ENCODE results near the gene ATAD3C. TPM values are rescaled to one million over a fixed set of nuclear protein-coding genes. Genes with fewer than 3 reads are reported as not detected.
"Not testable (repeated sequence)": the region's sequence is repeated elsewhere in the genome, so short reads cannot be mapped to it uniquely, and the experiment has no call there.

ATAD3C gene
- total and polyA plus RNA-seq, 2 donors (not counting 1 experiment from before 2014, with no cell fraction given) = 0.17 TPM; not detected in 1

DNA sequence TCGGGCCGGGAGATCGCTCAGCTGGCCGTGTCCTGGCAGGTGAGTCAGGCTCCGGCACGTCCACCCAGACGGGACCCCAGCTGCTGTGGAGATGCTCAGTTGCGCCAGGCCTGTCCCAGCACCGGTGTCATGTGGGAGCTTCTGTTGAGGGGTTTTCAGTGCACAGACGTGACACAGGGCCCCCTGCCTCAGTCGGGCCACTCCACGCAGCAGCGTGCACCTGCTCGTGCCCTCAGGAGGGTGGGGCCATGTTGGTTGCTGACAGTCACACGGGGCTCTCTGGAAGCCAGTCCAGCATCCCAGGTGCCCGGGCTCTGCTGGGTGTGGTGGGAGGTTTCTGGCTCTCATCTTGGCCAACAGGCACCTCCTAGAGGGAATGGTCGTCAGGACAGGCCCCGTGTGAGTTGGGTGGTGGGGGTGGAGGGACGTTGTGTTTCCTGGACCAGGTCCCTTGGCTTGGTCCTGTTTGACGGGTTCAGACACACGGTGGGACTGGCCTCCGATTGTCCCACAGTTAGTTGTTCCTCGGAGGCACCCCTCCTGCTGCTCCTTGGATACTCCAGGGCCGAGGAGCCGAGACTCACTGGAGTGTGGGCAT lies 41.2 kb downstream of the ATAD3C start:
- Histone ChIP-seq H3K4me2 (ENCODE audit: extremely low read depth, insufficient read depth, low read length) (no peak overlapping the region), H3K27me3 (ENCODE audit: control insufficient read depth, insufficient read depth, low read length) (no peaks in the 10 kb centered on the region), H3K36me3 (ENCODE audit: control insufficient read depth, insufficient read depth, low read length) (peaks cover 20% of the 10 kb centered on the region), H3K4me3 (replicated peaks in 1 of 4; ENCODE audit: control extremely low read depth in 1 of 4, insufficient read depth in 1 of 4, low read depth in 3 of 4, low read length in 4 of 4) (no peak overlapping the region), H3K27ac (ENCODE audit: insufficient read depth, low read length) (no peak overlapping the region), H3K9me3 (ENCODE audit: control insufficient read depth, insufficient read depth, low read depth, low read length) (no peaks in the 10 kb centered on the region), H3K9ac (ENCODE audit: insufficient read depth, low read length) (no peak overlapping the region), H4K20me1 (ENCODE audit: control insufficient read depth, extremely low read depth, insufficient read depth, low read length) (no peaks in the 10 kb centered on the region), H3K4me1 (ENCODE audit: control insufficient read depth, extremely low read depth, insufficient read depth, low read length) (no peaks in the 10 kb centered on the region), H3K79me2 (ENCODE audit: control insufficient read depth, insufficient read depth, low read length) (no peaks in the 10 kb centered on the region), H2AFZ (ENCODE audit: low read length) (no peak overlapping the region)
- TF ChIP-seq, protein P1, sequence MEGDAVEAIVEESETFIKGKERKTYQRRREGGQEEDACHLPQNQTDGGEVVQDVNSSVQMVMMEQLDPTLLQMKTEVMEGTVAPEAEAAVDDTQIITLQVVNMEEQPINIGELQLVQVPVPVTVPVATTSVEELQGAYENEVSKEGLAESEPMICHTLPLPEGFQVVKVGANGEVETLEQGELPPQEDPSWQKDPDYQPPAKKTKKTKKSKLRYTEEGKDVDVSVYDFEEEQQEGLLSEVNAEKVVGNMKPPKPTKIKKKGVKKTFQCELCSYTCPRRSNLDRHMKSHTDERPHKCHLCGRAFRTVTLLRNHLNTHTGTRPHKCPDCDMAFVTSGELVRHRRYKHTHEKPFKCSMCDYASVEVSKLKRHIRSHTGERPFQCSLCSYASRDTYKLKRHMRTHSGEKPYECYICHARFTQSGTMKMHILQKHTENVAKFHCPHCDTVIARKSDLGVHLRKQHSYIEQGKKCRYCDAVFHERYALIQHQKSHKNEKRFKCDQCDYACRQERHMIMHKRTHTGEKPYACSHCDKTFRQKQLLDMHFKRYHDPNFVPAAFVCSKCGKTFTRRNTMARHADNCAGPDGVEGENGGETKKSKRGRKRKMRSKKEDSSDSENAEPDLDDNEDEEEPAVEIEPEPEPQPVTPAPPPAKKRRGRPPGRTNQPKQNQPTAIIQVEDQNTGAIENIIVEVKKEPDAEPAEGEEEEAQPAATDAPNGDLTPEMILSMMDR (conservative IDR thresholded peaks at IDR 0.05 in 1 of 2, IDR thresholded peaks at IDR 0.05 in 1 of 2; ENCODE audit: low read depth in 1 of 2, low read length in 2 of 2) = no peak
- no peak for TF ChIP-seq EZH2 (IDR thresholded peaks at IDR 0.05; ENCODE audit: low read length, missing control alignments)
- DNase-seq (ENCODE audit: low read depth in 2 of 2) = no peak

DNA sequence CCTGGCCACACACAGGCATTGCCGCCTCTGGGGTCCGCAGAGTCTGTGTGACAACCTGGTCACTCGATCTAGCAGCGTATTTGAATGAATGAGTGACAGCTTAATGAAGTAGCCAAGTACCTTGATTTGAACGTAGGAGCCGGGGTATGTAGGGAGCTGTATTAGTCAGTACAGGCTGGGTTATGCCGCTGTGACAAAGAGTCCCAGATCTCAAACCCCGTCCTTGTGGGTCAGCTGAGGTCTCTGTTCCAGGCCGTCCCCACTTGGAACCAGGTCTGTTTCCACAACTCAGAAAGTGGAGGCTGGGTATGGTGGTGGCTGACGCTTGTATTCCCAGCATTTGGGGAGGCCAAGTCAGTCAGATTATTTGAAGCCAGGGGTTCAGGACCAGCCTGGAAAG lies 42.1 kb downstream of the ATAD3C start:
- H3K27me3 ChIP-seq (ENCODE audit: control insufficient read depth, insufficient read depth, low read length) = no peaks in the 10 kb centered on the region
- peaks cover 22% of the 10 kb centered on the region for H3K36me3 ChIP-seq (ENCODE audit: control insufficient read depth, insufficient read depth, low read length)
- DNase-seq (ENCODE audit: low read depth in 2 of 2) = no peak
- H3K4me1 ChIP-seq (ENCODE audit: control insufficient read depth, extremely low read depth, insufficient read depth, low read length) = no peaks in the 10 kb centered on the region
- H3K4me3 ChIP-seq (replicated peaks in 1 of 4; ENCODE audit: control extremely low read depth in 1 of 4, insufficient read depth in 1 of 4, low read depth in 3 of 4, low read length in 4 of 4) = no peak overlapping the region
- H3K79me2 ChIP-seq (ENCODE audit: control insufficient read depth, insufficient read depth, low read length) = no peaks in the 10 kb centered on the region
- H4K20me1 ChIP-seq (ENCODE audit: control insufficient read depth, extremely low read depth, insufficient read depth, low read length) = no peaks in the 10 kb centered on the region
- no peaks in the 10 kb centered on the region for H3K9me3 ChIP-seq (ENCODE audit: control insufficient read depth, insufficient read depth, low read depth, low read length)
- H3K9ac ChIP-seq (ENCODE audit: insufficient read depth, low read length) = no peak overlapping the region
- TF ChIP-seq EZH2 (IDR thresholded peaks at IDR 0.05; ENCODE audit: low read length, missing control alignments) = no peak
- TF ChIP-seq, protein P1 (conservative IDR thresholded peaks at IDR 0.05 in 1 of 2, IDR thresholded peaks at IDR 0.05 in 1 of 2; ENCODE audit: low read depth in 1 of 2, low read length in 2 of 2) = no peak
- no peak overlapping the region for H3K4me2 ChIP-seq (ENCODE audit: extremely low read depth, insufficient read depth, low read length)
- H2AFZ ChIP-seq (ENCODE audit: low read length) = no peak overlapping the region
- H3K27ac ChIP-seq (ENCODE audit: insufficient read depth, low read length) = no peak overlapping the region

DNA sequence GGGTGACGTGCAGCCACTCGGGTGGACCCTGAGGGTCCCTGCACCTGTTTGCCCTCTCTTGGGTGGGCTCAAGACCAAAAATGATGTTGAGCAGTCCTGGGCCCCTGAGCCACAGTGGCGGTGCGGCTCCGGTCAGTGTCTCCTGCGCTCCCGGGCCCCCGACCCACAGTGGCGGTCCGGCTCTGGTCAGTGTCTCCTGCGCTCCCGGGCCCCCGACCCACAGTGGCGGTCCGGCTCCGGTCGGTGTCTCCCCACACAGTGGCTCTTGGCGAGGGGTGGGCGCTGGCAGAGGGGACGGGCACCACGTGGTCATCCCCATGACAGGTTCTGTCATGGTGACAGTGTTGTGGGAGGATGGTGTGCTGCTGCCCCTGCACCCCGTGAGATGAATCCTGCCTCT lies 44.8 kb downstream of the ATAD3C start:
- not testable (repeated sequence) for H3K4me3 ChIP-seq (replicated peaks in 1 of 4; ENCODE audit: control extremely low read depth in 1 of 4, insufficient read depth in 1 of 4, low read depth in 3 of 4, low read length in 4 of 4); H3K27me3 ChIP-seq (ENCODE audit: control insufficient read depth, insufficient read depth, low read length); H3K9me3 ChIP-seq (ENCODE audit: control insufficient read depth, insufficient read depth, low read depth, low read length); H3K9ac ChIP-seq (ENCODE audit: insufficient read depth, low read length); H4K20me1 ChIP-seq (ENCODE audit: control insufficient read depth, extremely low read depth, insufficient read depth, low read length); H3K4me2 ChIP-seq (ENCODE audit: extremely low read depth, insufficient read depth, low read length); H3K27ac ChIP-seq (ENCODE audit: insufficient read depth, low read length); H2AFZ ChIP-seq (ENCODE audit: low read length); H3K4me1 ChIP-seq (ENCODE audit: control insufficient read depth, extremely low read depth, insufficient read depth, low read length); DNase-seq (ENCODE audit: low read depth in 2 of 2); H3K79me2 ChIP-seq (ENCODE audit: control insufficient read depth, insufficient read depth, low read length)
- H3K36me3 ChIP-seq (ENCODE audit: control insufficient read depth, insufficient read depth, low read length) = peaks cover 18% of the 10 kb centered on the region

DNA sequence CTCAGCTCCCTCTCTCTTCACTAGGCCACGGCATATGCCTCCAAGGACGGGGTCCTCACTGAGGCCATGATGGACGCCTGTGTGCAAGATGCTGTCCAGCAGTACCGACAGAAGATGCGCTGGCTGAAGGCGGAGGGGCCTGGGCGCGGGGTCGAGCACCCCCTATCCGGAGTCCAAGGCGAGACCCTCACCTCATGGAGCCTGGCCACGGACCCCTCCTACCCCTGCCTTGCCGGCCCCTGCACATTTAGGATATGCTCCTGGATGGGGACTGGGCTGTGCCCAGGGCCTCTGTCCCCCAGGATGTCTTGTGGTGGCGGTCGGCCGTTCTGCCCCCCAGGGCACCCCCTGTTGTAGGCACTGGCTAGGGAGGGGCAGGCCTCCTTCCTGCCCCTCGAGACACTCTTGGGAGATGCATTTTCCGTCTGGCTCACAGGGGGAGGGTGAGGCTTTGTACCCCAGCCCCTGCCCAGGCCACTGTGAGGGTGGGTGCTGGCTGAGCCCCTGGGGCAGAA lies 46.0 kb downstream of the ATAD3C start:
- not testable (repeated sequence) for H4K20me1 ChIP-seq (ENCODE audit: control insufficient read depth, extremely low read depth, insufficient read depth, low read length); H3K4me2 ChIP-seq (ENCODE audit: extremely low read depth, insufficient read depth, low read length); H3K9ac ChIP-seq (ENCODE audit: insufficient read depth, low read length); H3K9me3 ChIP-seq (ENCODE audit: control insufficient read depth, insufficient read depth, low read depth, low read length); H3K27ac ChIP-seq (ENCODE audit: insufficient read depth, low read length); H2AFZ ChIP-seq (ENCODE audit: low read length); DNase-seq (ENCODE audit: low read depth in 2 of 2); H3K79me2 ChIP-seq (ENCODE audit: control insufficient read depth, insufficient read depth, low read length); H3K4me1 ChIP-seq (ENCODE audit: control insufficient read depth, extremely low read depth, insufficient read depth, low read length); H3K27me3 ChIP-seq (ENCODE audit: control insufficient read depth, insufficient read depth, low read length); H3K4me3 ChIP-seq (replicated peaks in 1 of 4; ENCODE audit: control extremely low read depth in 1 of 4, insufficient read depth in 1 of 4, low read depth in 3 of 4, low read length in 4 of 4)
- H3K36me3 ChIP-seq (ENCODE audit: control insufficient read depth, insufficient read depth, low read length) = peaks cover 13% of the 10 kb centered on the region
